Measurements from ENCODE around the gene ARMC6.

- TF ChIP-seq, protein P1, sequence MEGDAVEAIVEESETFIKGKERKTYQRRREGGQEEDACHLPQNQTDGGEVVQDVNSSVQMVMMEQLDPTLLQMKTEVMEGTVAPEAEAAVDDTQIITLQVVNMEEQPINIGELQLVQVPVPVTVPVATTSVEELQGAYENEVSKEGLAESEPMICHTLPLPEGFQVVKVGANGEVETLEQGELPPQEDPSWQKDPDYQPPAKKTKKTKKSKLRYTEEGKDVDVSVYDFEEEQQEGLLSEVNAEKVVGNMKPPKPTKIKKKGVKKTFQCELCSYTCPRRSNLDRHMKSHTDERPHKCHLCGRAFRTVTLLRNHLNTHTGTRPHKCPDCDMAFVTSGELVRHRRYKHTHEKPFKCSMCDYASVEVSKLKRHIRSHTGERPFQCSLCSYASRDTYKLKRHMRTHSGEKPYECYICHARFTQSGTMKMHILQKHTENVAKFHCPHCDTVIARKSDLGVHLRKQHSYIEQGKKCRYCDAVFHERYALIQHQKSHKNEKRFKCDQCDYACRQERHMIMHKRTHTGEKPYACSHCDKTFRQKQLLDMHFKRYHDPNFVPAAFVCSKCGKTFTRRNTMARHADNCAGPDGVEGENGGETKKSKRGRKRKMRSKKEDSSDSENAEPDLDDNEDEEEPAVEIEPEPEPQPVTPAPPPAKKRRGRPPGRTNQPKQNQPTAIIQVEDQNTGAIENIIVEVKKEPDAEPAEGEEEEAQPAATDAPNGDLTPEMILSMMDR (IDR thresholded peaks at IDR 0.05; ENCODE audit: insufficient read depth, low read depth, low read length): no peak
- TF ChIP-seq EZH2 (IDR thresholded peaks at IDR 0.05; ENCODE audit: insufficient read depth, low read length): no peak
Measured at GRCh38 chr19:19034204-19034624, 811 bp downstream of the ARMC6 start.

Measured in astrocyte (in vitro differentiated cells and primary cell).